Upper lobe of right lung (tissue), 1 donor: ENCODE measurements around the gene SPOCK1. TPM values are rescaled to one million over a fixed set of nuclear protein-coding genes. Genes with fewer than 3 reads are reported as not detected.

Experiments used
- ATAC-seq: fragments of 200-7000 bp; cut with Tn5 transposase; one replicate; pipeline ENCODE4 v1.9.1; 2020; ENCODE audit warnings: mild to moderate bottlenecking, moderate library complexity
- DNase-seq: peaks from one replicate; pipeline ENCODE4 v3.0.0-alpha.2; 2020
- H3K27ac ChIP-seq: fragments of 200-600 bp; one replicate; pipeline ENCODE4 v1.8.0; 2022
- H3K27me3 ChIP-seq: fragments of 200-600 bp; one replicate; pipeline ENCODE4 v1.8.0; 2022; ENCODE audit warnings: mild to moderate bottlenecking
- H3K36me3 ChIP-seq: fragments of 200-600 bp; one replicate; pipeline ENCODE4 v1.8.0; 2022
- H3K4me1 ChIP-seq: fragments of 200-600 bp; one replicate; pipeline ENCODE4 v1.8.0; 2022
- H3K4me3 ChIP-seq: fragments of 200-600 bp; one replicate; pipeline ENCODE4 v1.8.0; 2022; ENCODE audit warnings: mild to moderate bottlenecking
- H3K9me3 ChIP-seq: fragments of 200-600 bp; one replicate; pipeline ENCODE4 v1.8.0; 2022
- intact Hi-C: fragments of 100-400 bp; cut with DNase I; formaldehyde crosslinking; loops from one replicate; pipeline ENCODE4 v1.11.0; 2022
- total RNA-seq: library from RNA; stranded (reverse); fragmentation: NEBNext Ultra II Directional; extraction: Animal tissue kit (Norgen Biotek cat#: 25700); gene quantifications from one replicate; pipeline ENCODE4 v1.2.1, GENCODE V29; 2021
- TF ChIP-seq, protein P1 (sequence below): fragments of 200-600 bp; IDR thresholded peaks from one replicate; pipeline ENCODE4 v1.8.0; 2022; ENCODE audit warnings: antibody characterized with exemption
- donor health status: DM: no; HTN: yes; CAD: no; lungs with severe emphysema.

SPOCK1 gene
- total RNA-seq, 1 donor from 2014 or later, result 4.0 TPM

DNA sequence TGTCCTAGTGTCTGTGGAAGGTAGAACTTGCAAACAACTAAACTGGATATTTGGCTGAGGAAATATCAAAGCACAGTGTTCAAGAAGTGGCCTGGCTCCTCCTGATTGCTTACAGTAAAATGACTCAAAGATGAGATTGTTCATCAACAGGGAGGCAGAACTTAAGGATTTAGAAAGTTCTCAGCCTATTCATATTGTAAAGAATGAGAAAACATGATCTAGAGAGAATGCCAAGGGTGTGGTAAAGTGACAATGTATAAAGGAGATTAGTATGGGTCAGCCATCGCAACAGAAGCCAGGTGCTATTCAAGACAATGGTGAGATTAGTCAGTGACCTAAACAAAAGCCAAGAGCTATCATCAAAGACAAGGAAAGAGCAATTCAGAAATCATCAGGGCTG, 372.3 kb downstream of the SPOCK1 start:
- ATAC-seq, result no peak
- Histone ChIP-seq H3K4me1 (no peaks in the 10 kb centered on the region), H3K9me3 (no peaks in the 10 kb centered on the region), H3K27ac (no peak overlapping the region), H3K36me3 (no peaks in the 10 kb centered on the region), H3K27me3 (peaks cover 7% of the 10 kb centered on the region), H3K4me3 (no peak overlapping the region)
- DNase-seq, result no peak
- TF ChIP-seq, protein P1, sequence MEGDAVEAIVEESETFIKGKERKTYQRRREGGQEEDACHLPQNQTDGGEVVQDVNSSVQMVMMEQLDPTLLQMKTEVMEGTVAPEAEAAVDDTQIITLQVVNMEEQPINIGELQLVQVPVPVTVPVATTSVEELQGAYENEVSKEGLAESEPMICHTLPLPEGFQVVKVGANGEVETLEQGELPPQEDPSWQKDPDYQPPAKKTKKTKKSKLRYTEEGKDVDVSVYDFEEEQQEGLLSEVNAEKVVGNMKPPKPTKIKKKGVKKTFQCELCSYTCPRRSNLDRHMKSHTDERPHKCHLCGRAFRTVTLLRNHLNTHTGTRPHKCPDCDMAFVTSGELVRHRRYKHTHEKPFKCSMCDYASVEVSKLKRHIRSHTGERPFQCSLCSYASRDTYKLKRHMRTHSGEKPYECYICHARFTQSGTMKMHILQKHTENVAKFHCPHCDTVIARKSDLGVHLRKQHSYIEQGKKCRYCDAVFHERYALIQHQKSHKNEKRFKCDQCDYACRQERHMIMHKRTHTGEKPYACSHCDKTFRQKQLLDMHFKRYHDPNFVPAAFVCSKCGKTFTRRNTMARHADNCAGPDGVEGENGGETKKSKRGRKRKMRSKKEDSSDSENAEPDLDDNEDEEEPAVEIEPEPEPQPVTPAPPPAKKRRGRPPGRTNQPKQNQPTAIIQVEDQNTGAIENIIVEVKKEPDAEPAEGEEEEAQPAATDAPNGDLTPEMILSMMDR, result no peak
- intact Hi-C loops, result no loop called here

DNA sequence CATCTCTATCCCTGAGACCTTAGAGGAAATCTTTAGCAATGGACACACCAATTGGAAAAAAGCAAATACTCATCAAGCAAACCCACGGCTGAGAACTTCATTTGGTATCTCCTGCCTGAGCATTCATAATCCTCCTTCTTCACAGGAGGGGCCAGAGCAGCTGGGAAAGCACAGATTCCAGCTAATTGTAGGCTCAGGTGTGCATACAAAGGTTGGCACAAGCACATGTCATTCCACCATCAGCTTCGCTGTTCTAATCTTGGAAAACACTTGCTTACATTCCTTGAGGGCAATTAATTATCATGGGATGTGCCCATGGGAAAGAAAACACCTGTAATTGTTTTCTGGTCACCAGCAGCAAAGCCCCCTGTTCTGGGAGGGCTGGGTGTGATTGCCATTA, 376.6 kb downstream of the SPOCK1 start:
- Histone ChIP-seq H3K27me3 (no peaks in the 10 kb centered on the region), H3K4me3 (no peak overlapping the region), H3K9me3 (no peaks in the 10 kb centered on the region), H3K4me1 (no peaks in the 10 kb centered on the region), H3K27ac (no peak overlapping the region), H3K36me3 (no peaks in the 10 kb centered on the region)
- ATAC-seq, result no peak
- intact Hi-C loops, result no loop called here
- no peak for DNase-seq
- TF ChIP-seq, protein P1, result no peak

DNA sequence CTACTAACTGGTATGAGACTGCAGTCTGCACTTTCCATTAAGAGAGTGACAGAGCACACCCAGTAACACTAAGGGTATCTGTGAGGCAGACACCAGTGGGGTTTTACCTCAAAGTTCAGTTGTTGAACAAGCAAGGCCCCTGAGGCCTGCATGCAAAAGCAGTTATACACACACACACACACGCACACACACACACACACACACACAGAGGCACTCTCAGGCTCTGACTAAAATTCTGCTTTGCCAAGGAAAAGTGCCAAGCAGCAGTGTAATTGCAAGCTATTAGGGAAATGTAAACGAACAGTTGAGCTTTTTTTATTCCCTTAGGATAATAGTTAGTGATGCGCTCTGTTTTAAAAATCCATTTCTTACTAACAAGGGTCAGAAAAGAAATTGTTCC, 377.1 kb downstream of the SPOCK1 start:
- Histone ChIP-seq H3K36me3 (no peaks in the 10 kb centered on the region), H3K9me3 (no peaks in the 10 kb centered on the region), H3K27me3 (no peaks in the 10 kb centered on the region), H3K4me3 (no peak overlapping the region), H3K27ac (no peak overlapping the region), H3K4me1 (no peaks in the 10 kb centered on the region)
- ATAC-seq (no peak), DNase-seq (no peak)
- intact Hi-C loops, result no loop called here
- TF ChIP-seq, protein P1, result no peak

DNA sequence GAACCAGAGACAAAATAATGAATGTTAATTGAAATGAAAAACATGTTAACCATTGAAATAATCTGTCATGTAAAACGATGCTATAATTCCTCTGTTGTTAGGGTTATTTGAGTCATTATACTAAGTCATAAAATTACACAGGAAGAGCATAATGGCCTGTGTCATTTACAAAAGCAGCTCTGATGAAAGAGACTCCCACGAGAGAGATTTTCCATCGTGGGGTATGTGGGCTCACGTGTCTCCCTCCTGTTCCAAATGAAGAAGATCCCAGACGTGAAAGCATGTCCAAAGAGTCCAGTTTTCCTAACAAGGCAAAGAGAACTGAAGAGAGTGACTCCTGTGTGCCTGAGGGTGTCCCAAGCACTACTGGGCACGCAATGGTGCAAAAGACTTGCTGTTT, 379.8 kb downstream of the SPOCK1 start:
- no peaks in the 10 kb centered on the region for H3K4me1 ChIP-seq
- ATAC-seq (no peak), DNase-seq (no peak)
- intact Hi-C loops, result no loop called here
- H3K27ac ChIP-seq, result no peak overlapping the region
- H3K4me3 ChIP-seq, result no peak overlapping the region
- no peaks in the 10 kb centered on the region for H3K9me3 ChIP-seq
- H3K36me3 ChIP-seq, result no peaks in the 10 kb centered on the region
- H3K27me3 ChIP-seq, result no peaks in the 10 kb centered on the region
- TF ChIP-seq, protein P1, result no peak

DNA sequence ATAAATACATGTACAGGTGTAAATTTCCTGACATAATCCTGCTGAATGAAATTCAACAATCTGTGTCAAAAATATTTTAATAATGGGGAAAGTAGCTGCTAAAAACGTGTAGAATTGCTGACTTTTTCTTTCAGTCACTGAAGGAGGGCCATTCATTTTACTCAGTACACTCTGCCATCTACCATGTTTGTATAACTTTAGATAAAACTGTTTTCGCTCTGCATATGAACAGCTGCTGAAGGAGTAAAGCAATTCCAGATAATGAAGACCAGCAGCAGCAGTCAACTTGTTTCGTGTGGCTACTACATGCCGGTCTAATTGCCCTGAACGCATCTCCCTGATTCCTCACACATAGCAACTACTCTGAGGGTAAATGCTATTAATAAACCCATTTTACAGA, 380.5 kb downstream of the SPOCK1 start:
- Histone ChIP-seq H3K36me3 (no peaks in the 10 kb centered on the region), H3K4me1 (no peaks in the 10 kb centered on the region), H3K4me3 (no peak overlapping the region), H3K27ac (no peak overlapping the region), H3K9me3 (no peaks in the 10 kb centered on the region), H3K27me3 (no peaks in the 10 kb centered on the region)
- no peak for ATAC-seq
- intact Hi-C loops, result no loop called here
- DNase-seq, result no peak
- TF ChIP-seq, protein P1, result no peak

DNA sequence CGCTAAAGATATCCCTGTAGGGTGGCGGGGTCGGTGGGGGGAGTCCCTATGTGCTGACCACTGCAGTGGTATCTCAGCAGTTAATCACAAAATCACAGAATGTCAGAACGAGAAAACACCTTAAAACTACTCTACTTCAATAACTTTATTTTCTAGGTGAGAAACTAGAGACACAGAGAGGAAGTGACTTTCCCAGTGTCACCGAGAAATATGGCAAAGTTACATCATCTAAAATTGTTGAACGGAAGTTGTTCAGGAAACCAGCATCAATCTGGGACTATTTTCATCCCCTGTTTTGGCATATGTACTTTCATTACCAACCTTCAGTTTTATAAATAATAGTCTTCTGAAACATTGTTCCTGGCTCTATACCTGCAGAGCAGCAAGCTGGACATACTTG, 384.0 kb downstream of the SPOCK1 start:
- Histone ChIP-seq H3K4me3 (no peak overlapping the region), H3K27ac (no peak overlapping the region), H3K36me3 (no peaks in the 10 kb centered on the region), H3K27me3 (no peaks in the 10 kb centered on the region), H3K4me1 (no peaks in the 10 kb centered on the region), H3K9me3 (no peaks in the 10 kb centered on the region)
- ATAC-seq, result no peak
- TF ChIP-seq, protein P1, result no peak
- intact Hi-C loops, result no loop called here
- DNase-seq, result no peak
